ENCODE data around the gene CMSS1. TPM values are rescaled to one million over a fixed set of nuclear protein-coding genes. Genes with fewer than 3 reads are reported as not detected.

Gene CMSS1
- total RNA-seq, 1 experiment from 2014 or later, result 48.9 TPM

DNA sequence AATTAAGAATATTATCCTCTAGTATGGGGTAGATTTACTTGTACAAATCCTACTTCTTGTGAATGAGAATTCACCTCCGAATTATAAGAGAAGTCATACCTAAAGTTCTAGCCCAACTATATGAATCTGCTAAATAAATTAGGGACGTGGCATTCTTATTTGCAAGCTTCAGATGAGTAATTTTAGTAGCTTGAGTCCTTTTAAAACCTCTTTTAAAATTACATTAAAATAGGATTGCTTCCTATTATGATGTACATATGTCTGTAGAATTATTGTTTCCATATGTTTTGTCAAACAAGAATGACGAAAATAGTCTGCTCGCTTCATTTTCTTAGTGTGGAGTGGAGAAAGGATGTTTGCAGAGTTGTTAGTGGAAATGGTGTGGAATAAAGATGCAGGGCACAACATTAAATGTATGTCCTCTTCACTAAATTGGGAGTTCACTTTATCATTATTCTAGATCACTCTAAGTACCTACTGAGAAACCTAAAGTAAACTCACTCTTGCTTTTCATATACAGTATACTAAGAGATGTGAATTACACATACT is 59.4 kb downstream of the CMSS1 start:
- H3K4me3 ChIP-seq, result no peak overlapping the region; the same call in 1 of the 2 replicates
- peaks cover 12% of the 10 kb centered on the region for H3K36me3 ChIP-seq
- H3K9me3 ChIP-seq, result no peaks in the 10 kb centered on the region
- DNase-seq, result no peak
- no peaks in the 10 kb centered on the region for H3K27me3 ChIP-seq

GRCh38 chr3:99878005-99878404 is 60.3 kb downstream of the CMSS1 start:
- peak; percentile 31 for DNase-seq
- no peaks in the 10 kb centered on the region for H3K27me3 ChIP-seq
- H3K36me3 ChIP-seq, result peaks cover 11% of the 10 kb centered on the region
- no peaks in the 10 kb centered on the region for H3K9me3 ChIP-seq
- H3K4me3 ChIP-seq, result no peak overlapping the region

- H3K27me3 ChIP-seq, result no peaks in the 10 kb centered on the region
- no peaks in the 10 kb centered on the region for H3K9me3 ChIP-seq
- H3K36me3 ChIP-seq, result no peaks in the 10 kb centered on the region; the same call in 1 of the 2 replicates
- no peak for DNase-seq
- no peak overlapping the region for H3K4me3 ChIP-seq
Observed at GRCh38 chr3:99879275-99879674, 61.6 kb downstream of the CMSS1 start.

GRCh38 chr3:99881121-99881524 is 63.5 kb downstream of the CMSS1 start:
- no peak for DNase-seq
- H3K27me3 ChIP-seq, result no peaks in the 10 kb centered on the region

GRCh38 chr3:99882436-99883137 is 64.9 kb downstream of the CMSS1 start:
- Histone ChIP-seq H3K9me3 (no peaks in the 10 kb centered on the region), H3K4me3 (no peak overlapping the region), H3K36me3 (no peaks in the 10 kb centered on the region; the same call in 1 of the 2 replicates), H3K27me3 (no peaks in the 10 kb centered on the region)
- no peak for DNase-seq

More at GRCh38 chr3:99881121-99881524, 63.5 kb downstream of the CMSS1 start:
- no peak overlapping the region for H3K4me3 ChIP-seq
- no peaks in the 10 kb centered on the region; the same call in 1 of the 2 replicates for H3K36me3 ChIP-seq
- no peaks in the 10 kb centered on the region for H3K9me3 ChIP-seq

DNA sequence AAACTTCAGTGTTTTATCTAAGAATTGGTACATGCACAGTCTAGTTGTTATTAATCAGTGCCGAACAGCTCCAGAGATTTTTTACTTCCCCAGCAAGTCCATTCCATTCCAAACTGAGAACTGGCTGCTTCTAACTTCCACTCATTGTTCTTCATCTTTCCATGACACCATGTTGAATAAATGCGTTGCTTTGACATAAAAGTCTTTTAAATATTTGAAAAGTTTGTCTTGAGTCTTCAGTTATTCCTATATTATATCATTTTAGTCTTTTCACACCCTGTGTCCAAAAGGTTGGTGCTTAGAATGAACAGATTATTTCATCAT is 65.4 kb downstream of the CMSS1 start:
- Histone ChIP-seq H3K27me3 (no peaks in the 10 kb centered on the region), H3K4me3 (no peak overlapping the region), H3K36me3 (no peaks in the 10 kb centered on the region; the same call in 1 of the 2 replicates), H3K9me3 (no peaks in the 10 kb centered on the region)
- DNase-seq, result no peak

DNA sequence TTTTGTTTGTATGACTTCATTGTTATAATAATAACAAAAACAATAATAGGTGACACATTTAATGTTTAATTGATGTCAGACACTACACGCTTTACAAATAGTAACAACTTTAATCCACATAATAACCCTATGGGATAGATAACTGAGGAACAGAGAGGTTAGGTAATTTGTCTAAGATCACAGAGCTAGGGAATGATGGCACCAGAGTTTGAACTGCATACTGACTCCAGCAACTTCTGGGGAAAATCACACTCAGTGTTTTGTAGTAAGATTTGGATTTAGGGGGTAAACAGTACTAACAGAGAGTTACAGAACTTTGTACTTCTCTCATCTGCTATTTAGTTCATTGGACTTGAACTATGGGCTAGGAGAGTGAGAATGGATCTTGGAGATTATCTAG is 66.0 kb downstream of the CMSS1 start:
- no peaks in the 10 kb centered on the region for H3K27me3 ChIP-seq
- H3K9me3 ChIP-seq, result no peaks in the 10 kb centered on the region
- H3K4me3 ChIP-seq, result no peak overlapping the region
- no peaks in the 10 kb centered on the region; the same call in 1 of the 2 replicates for H3K36me3 ChIP-seq
- DNase-seq, result no peak

- Histone ChIP-seq H3K27me3 (no peaks in the 10 kb centered on the region), H3K36me3 (no peaks in the 10 kb centered on the region; the same call in 1 of the 2 replicates), H3K9me3 (no peaks in the 10 kb centered on the region), H3K4me3 (no peak overlapping the region)
- DNase-seq, result no peak
Observed at GRCh38 chr3:99884484-99884883, 66.8 kb downstream of the CMSS1 start.

GRCh38 chr3:99885085-99885484 is 67.4 kb downstream of the CMSS1 start:
- H3K4me3 ChIP-seq, result no peak overlapping the region
- no peak for DNase-seq
- H3K36me3 ChIP-seq, result no peaks in the 10 kb centered on the region; the same call in 1 of the 2 replicates
- H3K27me3 ChIP-seq, result no peaks in the 10 kb centered on the region
- peaks cover 2% of the 10 kb centered on the region; the same call in 1 of the 2 replicates for H3K9me3 ChIP-seq

DNA sequence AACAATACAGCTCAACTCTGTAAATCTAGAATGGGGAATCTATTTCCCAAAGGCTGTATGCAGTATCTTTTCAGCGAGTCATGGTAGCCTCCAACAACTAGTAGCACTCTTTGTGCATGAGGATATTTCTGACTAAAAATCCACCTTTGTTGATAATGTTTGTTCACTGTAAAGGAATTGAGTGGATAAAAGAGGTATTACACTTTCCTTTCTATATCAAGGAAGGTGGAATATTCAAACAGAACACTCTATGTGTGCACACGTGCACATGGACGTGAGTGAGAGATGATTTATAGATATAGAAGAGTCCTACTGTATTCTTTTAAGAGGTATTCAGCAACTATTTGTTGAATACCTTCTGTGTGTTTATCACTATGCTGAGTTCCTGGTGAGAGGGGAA is 68.2 kb downstream of the CMSS1 start:
- Histone ChIP-seq H3K9me3 (peaks cover 6% of the 10 kb centered on the region), H3K27me3 (no peaks in the 10 kb centered on the region), H3K4me3 (no peak overlapping the region), H3K36me3 (no peaks in the 10 kb centered on the region; the same call in 1 of the 2 replicates)
- DNase-seq, result no peak

DNA sequence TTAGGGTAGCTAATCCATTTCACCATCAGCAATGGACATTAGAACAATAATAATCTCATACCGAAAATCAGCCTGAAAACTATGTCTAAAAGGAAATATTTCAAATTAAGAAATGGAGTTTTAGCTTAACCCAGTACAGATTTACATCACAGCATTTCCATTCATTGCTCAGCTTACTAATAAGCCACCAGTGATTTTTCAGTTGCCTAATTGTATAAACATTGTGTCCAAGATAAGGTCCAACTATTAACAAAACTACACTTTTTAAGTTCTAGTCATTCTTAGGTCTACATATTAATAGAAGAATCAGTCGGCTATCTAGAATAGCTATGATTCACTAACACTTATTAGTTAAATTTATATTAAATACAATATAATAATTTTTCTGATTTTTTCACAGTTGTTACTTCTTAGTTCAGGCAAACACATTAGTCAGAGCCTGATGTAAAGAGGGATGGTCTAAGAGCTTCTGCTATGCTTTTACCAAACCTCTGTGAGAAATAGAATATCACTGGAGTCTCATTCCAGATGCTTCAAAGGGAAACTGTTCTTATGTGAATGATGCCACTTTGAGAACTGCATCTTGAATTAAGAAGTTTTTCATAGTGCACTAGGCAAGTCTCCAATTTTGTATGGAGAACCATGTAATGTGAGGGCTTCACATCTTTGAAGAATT is 74.1 kb downstream of the CMSS1 start:
- H3K36me3 ChIP-seq, result no peaks in the 10 kb centered on the region
- no peak overlapping the region for H3K4me3 ChIP-seq
- no peaks in the 10 kb centered on the region for H3K27me3 ChIP-seq
- peaks cover 6% of the 10 kb centered on the region for H3K9me3 ChIP-seq
- no peak for DNase-seq

GRCh38 chr3:99892332-99892731 is 74.7 kb downstream of the CMSS1 start:
- Histone ChIP-seq H3K4me3 (no peak overlapping the region), H3K27me3 (no peaks in the 10 kb centered on the region), H3K36me3 (no peaks in the 10 kb centered on the region), H3K9me3 (peaks cover 6% of the 10 kb centered on the region)
- no peak for DNase-seq

- Histone ChIP-seq H3K4me3 (no peak overlapping the region), H3K9me3 (peaks cover 2% of the 10 kb centered on the region), H3K36me3 (no peaks in the 10 kb centered on the region), H3K27me3 (no peaks in the 10 kb centered on the region)
- DNase-seq, result no peak
Observed at GRCh38 chr3:99895131-99895696, 77.6 kb downstream of the CMSS1 start.

DNA sequence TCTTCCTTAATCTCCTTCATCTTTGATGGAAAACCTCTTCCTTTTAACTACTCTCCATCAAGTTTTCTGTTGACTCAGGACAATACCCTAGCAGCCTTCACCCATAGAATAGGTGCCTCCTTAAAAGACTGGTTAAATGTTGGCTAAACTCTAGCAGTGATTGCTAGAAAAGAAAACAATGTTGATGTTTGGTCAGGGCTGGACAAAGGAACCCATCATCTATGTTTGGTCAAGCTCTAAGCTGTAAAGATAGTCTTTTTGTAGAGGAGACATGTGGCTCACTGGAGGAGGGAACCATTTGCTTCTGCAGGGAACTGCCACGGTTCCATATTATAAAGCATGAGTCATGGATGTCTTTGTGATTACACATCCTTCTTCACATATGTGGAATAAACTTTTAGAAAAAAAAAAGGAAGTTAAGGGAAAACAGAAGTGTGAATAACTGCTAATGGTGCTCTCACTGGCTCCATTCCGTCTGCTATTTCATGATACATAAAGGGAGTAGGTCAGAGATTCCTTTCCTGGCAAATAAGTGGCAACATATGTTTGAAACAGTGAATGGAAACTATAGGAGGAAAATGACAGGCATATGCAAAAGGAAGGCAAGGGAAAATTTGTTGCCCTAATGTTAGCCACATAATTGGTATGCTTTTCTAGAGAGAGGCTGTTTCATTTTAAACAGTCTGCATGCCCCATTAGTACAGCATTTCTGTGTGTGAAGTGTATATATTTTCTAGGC is 78.2 kb downstream of the CMSS1 start:
- no peaks in the 10 kb centered on the region for H3K9me3 ChIP-seq
- H3K27me3 ChIP-seq, result no peaks in the 10 kb centered on the region
- DNase-seq, result peak; percentile 67
- no peak overlapping the region for H3K4me3 ChIP-seq
- no peaks in the 10 kb centered on the region for H3K36me3 ChIP-seq

- Histone ChIP-seq H3K36me3 (no peaks in the 10 kb centered on the region), H3K27me3 (no peaks in the 10 kb centered on the region), H3K9me3 (no peaks in the 10 kb centered on the region), H3K4me3 (no peak overlapping the region)
- no peak for DNase-seq
Observed at GRCh38 chr3:99896482-99896881, 78.8 kb downstream of the CMSS1 start.

- no peaks in the 10 kb centered on the region for H3K27me3 ChIP-seq
- H3K9me3 ChIP-seq, result no peaks in the 10 kb centered on the region
- no peak overlapping the region for H3K4me3 ChIP-seq
- no peaks in the 10 kb centered on the region for H3K36me3 ChIP-seq
- DNase-seq, result no peak
Observed at GRCh38 chr3:99899603-99900002, 81.9 kb downstream of the CMSS1 start.

DNA sequence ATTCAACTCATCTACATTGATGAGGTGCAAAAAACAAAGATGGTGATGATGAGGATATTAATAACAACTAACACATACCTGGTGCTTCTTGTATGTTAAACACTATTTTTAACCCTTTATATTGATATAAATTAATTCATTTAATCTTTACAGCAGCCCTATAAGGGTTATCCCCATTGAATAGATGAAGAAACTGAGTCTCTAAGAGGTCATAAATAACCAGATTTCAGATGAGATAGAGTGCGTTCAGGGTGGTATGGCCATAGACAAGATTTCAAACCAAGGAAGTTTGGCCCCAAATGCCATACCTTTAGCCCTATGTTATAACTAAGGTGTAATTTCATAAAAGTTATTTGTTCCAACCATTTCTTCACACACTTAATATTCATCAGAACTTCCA is 82.6 kb downstream of the CMSS1 start:
- DNase-seq, result no peak
- no peak overlapping the region for H3K4me3 ChIP-seq
- no peaks in the 10 kb centered on the region for H3K36me3 ChIP-seq
- no peaks in the 10 kb centered on the region for H3K9me3 ChIP-seq
- H3K27me3 ChIP-seq, result no peaks in the 10 kb centered on the region

Data from MG63 (cell line).